Parathyroid adenoma (tissue), 2 donors: ENCODE data around the gene SMYD4.
"Not testable (repeated sequence)": the region's sequence is repeated elsewhere in the genome, so short reads cannot be mapped to it uniquely, and the experiment has no call there.

ENCODE experiments used
- H2AFZ ChIP-seq: fragments of 300-600 bp; sonication (generic); one replicate; pipeline ENCODE4 v1.7.0; 2017; ENCODE audit warnings: antibody characterized with exemption, mild to moderate bottlenecking
- H3K27ac ChIP-seq: fragments of 300-600 bp; sonication (generic); one replicate; pipeline ENCODE4 v1.7.0; 2017
- H3K27me3 ChIP-seq: fragments of 300-600 bp; sonication (generic); one replicate; pipeline ENCODE4 v1.7.0; 2017; ENCODE audit warnings: low read length; ENCODE audit not compliant: control insufficient read depth, insufficient read depth
- H3K36me3 ChIP-seq: fragments of 300-600 bp; sonication (generic); one replicate; pipeline ENCODE4 v1.7.0; 2017; ENCODE audit warnings: low read length; ENCODE audit not compliant: control insufficient read depth, insufficient read depth
- H3K4me1 ChIP-seq: fragments of 300-600 bp; sonication (generic); one replicate; pipeline ENCODE4 v1.7.0; 2017; ENCODE audit warnings: control low read depth
- H3K4me2 ChIP-seq: fragments of 300-600 bp; sonication (generic); one replicate; pipeline ENCODE4 v1.7.0; 2017; ENCODE audit warnings: low read length
- H3K4me3 ChIP-seq: fragments of 300-600 bp; sonication (generic); one replicate; pipeline ENCODE4 v1.7.0; 2017; ENCODE audit warnings: low read depth, low read length
- H3K79me2 ChIP-seq: fragments of 300-600 bp; sonication (generic); one replicate; pipeline ENCODE4 v1.7.0; 2017; ENCODE audit warnings: control low read depth
- H3K9ac ChIP-seq: fragments of 300-600 bp; sonication (generic); one replicate; pipeline ENCODE4 v1.7.0; 2017; ENCODE audit warnings: mild to moderate bottlenecking
- H3K9me3 ChIP-seq: fragments of 300-600 bp; sonication (generic); one replicate; pipeline ENCODE4 v1.7.0; 2017; ENCODE audit warnings: low read length; ENCODE audit not compliant: control insufficient read depth
- CTCF ChIP-seq: fragments of 300-600 bp; sonication (generic); IDR thresholded peaks from one replicate; pipeline ENCODE4 v1.7.0; 2017; ENCODE audit warnings: antibody characterized with exemption, mild to moderate bottlenecking
- donor health status: primary hyperparathyroidism.

SMYD4 gene

GRCh38 chr17:1803280-1803679, 26.4 kb downstream of the SMYD4 start:
- Histone ChIP-seq H3K27ac (no peak overlapping the region), H2AFZ (no peak overlapping the region), H3K79me2 (no peaks in the 10 kb centered on the region), H3K36me3 (no peaks in the 10 kb centered on the region), H3K9ac (no peak overlapping the region), H3K4me2 (no peak overlapping the region), H3K4me3 (no peak overlapping the region), H3K27me3 (no peaks in the 10 kb centered on the region), H3K9me3 (no peaks in the 10 kb centered on the region), H3K4me1 (no peaks in the 10 kb centered on the region)
- no peak for TF ChIP-seq CTCF

- no peak overlapping the region for H3K9ac ChIP-seq
- H3K36me3 ChIP-seq, result no peaks in the 10 kb centered on the region
- H3K27me3 ChIP-seq, result no peaks in the 10 kb centered on the region
- no peak for TF ChIP-seq CTCF
- H3K4me2 ChIP-seq, result no peak overlapping the region
- no peak overlapping the region for H3K4me3 ChIP-seq
- H3K79me2 ChIP-seq, result no peaks in the 10 kb centered on the region
- H3K4me1 ChIP-seq, result no peaks in the 10 kb centered on the region
- no peaks in the 10 kb centered on the region for H3K9me3 ChIP-seq
- no peak overlapping the region for H3K27ac ChIP-seq
- no peak overlapping the region for H2AFZ ChIP-seq
Measured at GRCh38 chr17:1802429-1802828, 27.3 kb downstream of the SMYD4 start.

- no peaks in the 10 kb centered on the region for H3K79me2 ChIP-seq
- H3K27ac ChIP-seq, result no peak overlapping the region
- no peak for TF ChIP-seq CTCF
- H3K4me2 ChIP-seq, result no peak overlapping the region
- no peaks in the 10 kb centered on the region for H3K9me3 ChIP-seq
- no peak overlapping the region for H2AFZ ChIP-seq
- no peaks in the 10 kb centered on the region for H3K27me3 ChIP-seq
- no peak overlapping the region for H3K4me3 ChIP-seq
- no peaks in the 10 kb centered on the region for H3K4me1 ChIP-seq
- no peaks in the 10 kb centered on the region for H3K36me3 ChIP-seq
- H3K9ac ChIP-seq, result no peak overlapping the region
Measured at GRCh38 chr17:1800712-1801111, 29.0 kb downstream of the SMYD4 start.

GRCh38 chr17:1800240-1800639, 29.5 kb downstream of the SMYD4 start:
- Histone ChIP-seq H3K4me2 (no peak overlapping the region), H3K27me3 (no peaks in the 10 kb centered on the region), H3K27ac (no peak overlapping the region), H3K9me3 (no peaks in the 10 kb centered on the region), H3K4me3 (no peak overlapping the region), H3K79me2 (no peaks in the 10 kb centered on the region), H3K9ac (no peak overlapping the region), H2AFZ (no peak overlapping the region), H3K36me3 (no peaks in the 10 kb centered on the region), H3K4me1 (no peaks in the 10 kb centered on the region)
- no peak for TF ChIP-seq CTCF

- not testable (repeated sequence) for H3K9me3 ChIP-seq, H3K4me2 ChIP-seq, H3K27me3 ChIP-seq, H3K4me1 ChIP-seq, H3K4me3 ChIP-seq, H3K9ac ChIP-seq, H2AFZ ChIP-seq, H3K27ac ChIP-seq, H3K36me3 ChIP-seq, H3K79me2 ChIP-seq
Measured at GRCh38 chr17:1797846-1798245, 31.9 kb downstream of the SMYD4 start.
